Endothelial cell of umbilical vein (primary cell): Measurements from ENCODE around the gene ZGLP1.

ENCODE experiments used
- CTCF ChIP-seq, 2 donors: IDR thresholded peaks; 1 replicate in 1 of 2; 2 replicates in 1 of 2; pipeline ENCODE4 v1.5.1; 2011; ENCODE audit warnings: low read length in 2 of 2, mild to moderate bottlenecking in 2 of 2, moderate library complexity in 2 of 2, control low read depth in 1 of 2, inconsistent platforms in 1 of 2, low read depth in 1 of 2; ENCODE audit not compliant: insufficient read depth in 1 of 2; ENCODE audit errors: extremely low read depth in 1 of 2
- EZH2 ChIP-seq: IDR thresholded peaks from 2 replicates; pipeline ENCODE4 v1.6.1; 2012; ENCODE audit warnings: borderline replicate concordance, low read depth, mild to moderate bottlenecking, moderate library complexity, low read length, inconsistent platforms; ENCODE audit not compliant: severe bottlenecking
- FOS ChIP-seq: IDR thresholded peaks from 2 replicates; pipeline ENCODE4 v1.6.1; 2011; ENCODE audit warnings: mild to moderate bottlenecking, low read length, moderate library complexity, borderline replicate concordance; ENCODE audit not compliant: insufficient read depth
- GATA2 ChIP-seq: IDR thresholded peaks from 2 replicates; pipeline ENCODE4 v1.7.0; 2011; ENCODE audit warnings: low read depth, mild to moderate bottlenecking, moderate library complexity, mixed read lengths, low read length; ENCODE audit not compliant: insufficient read length, insufficient read depth
- JUN ChIP-seq: IDR thresholded peaks from 2 replicates; pipeline ENCODE4 v1.6.1; 2011; ENCODE audit warnings: borderline replicate concordance, low read depth; ENCODE audit not compliant: insufficient read length, insufficient read depth
- MAX ChIP-seq: IDR thresholded peaks from 2 replicates; pipeline ENCODE4 v1.6.1; 2011; ENCODE audit not compliant: insufficient read depth, insufficient read length
- MYC ChIP-seq: IDR thresholded peaks from one replicate; pipeline ENCODE4 v1.6.1; 2011; ENCODE audit warnings: mild to moderate bottlenecking, low read depth, low read length
- POLR2A ChIP-seq: IDR thresholded peaks from 2 replicates; pipeline ENCODE4 v1.6.1; 2012; ENCODE audit warnings: low read depth, mild to moderate bottlenecking, control low read depth, low read length
- POLR2AphosphoS5 ChIP-seq: IDR thresholded peaks from 2 replicates; pipeline ENCODE4 v1.6.1; 2012; ENCODE audit warnings: low read depth, mild to moderate bottlenecking, control low read depth, low read length, moderate library complexity; ENCODE audit not compliant: insufficient read depth

GRCh38 chr19:10277795-10278589 lies 31.6 kb downstream of the ZGLP1 start:
- TF ChIP-seq POLR2A, result no peak
- no peak for TF ChIP-seq CTCF (IDR thresholded peaks at IDR 0.05; ENCODE audit: extremely low read depth in 1 of 2, insufficient read depth in 1 of 2, low read depth in 1 of 2, low read length in 2 of 2)
- TF ChIP-seq JUN, result no peak
- TF ChIP-seq POLR2AphosphoS5, result no peak
- TF ChIP-seq GATA2, result no peak
- TF ChIP-seq MAX, result no peak
- no peak for TF ChIP-seq MYC
- no peak for TF ChIP-seq EZH2
- no peak for TF ChIP-seq FOS
